Dedifferentiated amniotic fluid mesenchymal stem cell (primary cell): ENCODE results near the gene CXADR.
A peak's percentile ranks its signal among the peaks of the same experiment; 100 is the strongest.

Source experiments
- DNase-seq: peaks from one replicate; pipeline ENCODE4 v3.0.0-alpha.2; 2016; ENCODE audit errors: extremely low spot score

Gene CXADR

GRCh38 chr21:17602874-17603273 is 90.0 kb downstream of the CXADR start:
- DNase-seq: no peak

GRCh38 chr21:17607684-17608083 is 94.8 kb downstream of the CXADR start:
- no peak for DNase-seq

- no peak for DNase-seq
These were observed 96.8 kb downstream of the CXADR start for GRCh38 chr21:17609681-17610080.

- DNase-seq: no peak
These were observed 98.1 kb downstream of the CXADR start for GRCh38 chr21:17610911-17611310.

GRCh38 chr21:17611414-17612022 is 98.7 kb downstream of the CXADR start:
- DNase-seq: peak; percentile 84

- DNase-seq: peak; percentile 16
These were observed 99.3 kb downstream of the CXADR start for GRCh38 chr21:17612023-17612564.

- peak; percentile 66 for DNase-seq
These were observed 99.9 kb downstream of the CXADR start, which contains the start of gene BTG3 for GRCh38 chr21:17612565-17613241. BTG3 (minus strand) TSS chr21:17612901; CDS start chr21:17609144, 3,757 bp downstream.

- DNase-seq: no peak
These were observed 100.4 kb downstream of the CXADR start for GRCh38 chr21:17613242-17613676.

- no peak for DNase-seq
These were observed 104.0 kb downstream of the CXADR start for GRCh38 chr21:17616831-17617230.

- no peak for DNase-seq
These were observed 109.2 kb downstream of the CXADR start for GRCh38 chr21:17622018-17622417.

- DNase-seq: no peak
These were observed 118.4 kb downstream of the CXADR start for GRCh38 chr21:17631195-17631594.

- no peak for DNase-seq
These were observed 123.9 kb downstream of the CXADR start for GRCh38 chr21:17636711-17637110.

GRCh38 chr21:17640821-17641220 is 128.0 kb downstream of the CXADR start:
- no peak for DNase-seq
